H1 (cell line): Measurements from ENCODE around the gene FAR2. TPM values are rescaled to one million over a fixed set of nuclear protein-coding genes. Genes with fewer than 3 reads are reported as not detected.

Source experiments
- CTCF ChIA-PET: fragments of 300-600 bp; sonication (Branson Sonifier 250); formaldehyde crosslinking; loops from one replicate; lab custom pipeline; 2021; ENCODE audit not compliant: partially characterized antibody; lab: Charles Lee
- POLR2A ChIA-PET: fragments of 300-600 bp; sonication (Branson Sonifier 250); formaldehyde crosslinking; loops from one replicate; lab custom pipeline; 2021; ENCODE audit warnings: inconsistent platforms; ENCODE audit not compliant: partially characterized antibody; lab: Charles Lee
- DNase-seq, 2 experiments: peaks; one replicate each; pipeline versions ENCODE4 v3.0.0 to v3.0.0-alpha.2; 2010 to 2022; ENCODE audit warnings: low spot score in 2 of 2, low read depth in 1 of 2, mixed read lengths in 1 of 2
- FAIRE-seq: peaks from 2 replicates; lab custom pipeline; 2011; peaks lifted over from hg19 to GRCh38; lab: Jason Lieb, UNC
- H2AFZ ChIP-seq: 2 replicates; pipeline ENCODE4 v1.8.1; 2012; ENCODE audit warnings: low read length, inconsistent platforms
- H2AK5ac ChIP-seq: 2 replicates; pipeline ENCODE4 v1.6.1; 2013; ENCODE audit warnings: low read depth, low read length
- H2BK120ac ChIP-seq: replicated peaks from 2 replicates; pipeline ENCODE3; 2013; ENCODE audit warnings: low read depth, low read length, inconsistent platforms
- H2BK12ac ChIP-seq: 2 replicates; pipeline ENCODE4 v1.6.1; 2013; ENCODE audit warnings: low read depth, low read length
- H2BK15ac ChIP-seq: 2 replicates; pipeline ENCODE4 v1.6.1; 2013; ENCODE audit warnings: low read length
- H2BK20ac ChIP-seq: 2 replicates; pipeline ENCODE4 v1.6.1; 2013; ENCODE audit warnings: low read length
- H2BK5ac ChIP-seq: 2 replicates; pipeline ENCODE4 v1.6.1; 2013; ENCODE audit warnings: low read depth, low read length
- H3K14ac ChIP-seq: 2 replicates; pipeline ENCODE4 v1.6.1; 2013; ENCODE audit warnings: inconsistent platforms; ENCODE audit not compliant: insufficient read length
- H3K18ac ChIP-seq: 2 replicates; pipeline ENCODE4 v1.6.1; 2013; ENCODE audit warnings: low read length; ENCODE audit errors: extremely low read depth
- H3K23ac ChIP-seq: 2 replicates; pipeline ENCODE4 v1.6.1; 2013; ENCODE audit warnings: inconsistent platforms; ENCODE audit not compliant: insufficient read length
- H3K23me2 ChIP-seq: 2 replicates; pipeline ENCODE4 v1.6.1; 2013; ENCODE audit warnings: low read depth, low read length
- H3K27ac ChIP-seq: 2 replicates; pipeline ENCODE4 v1.6.1; 2011; ENCODE audit warnings: low read depth, low read length, inconsistent platforms
- H3K27me3 ChIP-seq, 4 experiments: replicated peaks in 1 of 4; 1 replicate in 1 of 4; 2 replicates in 3 of 4; pipeline versions ENCODE4 v1.6.1 to v1.8.1; 2011 to 2013; ENCODE audit warnings: low read length in 3 of 4, mild to moderate bottlenecking in 3 of 4, inconsistent platforms in 2 of 4, mixed read lengths in 2 of 4, moderate library complexity in 1 of 4; ENCODE audit not compliant: control insufficient read depth in 3 of 4, insufficient read depth in 3 of 4; ENCODE audit errors: extremely low read depth in 1 of 4
- H3K36me3 ChIP-seq, 4 experiments: 2 replicates each; pipeline versions ENCODE4 v1.6.1 to v1.8.1; 2011 to 2013; ENCODE audit warnings: mild to moderate bottlenecking in 4 of 4, low read length in 3 of 4, moderate library complexity in 2 of 4, control low read depth in 1 of 4, inconsistent platforms in 1 of 4; ENCODE audit not compliant: insufficient read depth in 4 of 4, control insufficient read depth in 2 of 4
- H3K4ac ChIP-seq: replicated peaks from 2 replicates; pipeline ENCODE3; 2013; ENCODE audit warnings: low read length, low read depth, mixed read lengths, inconsistent platforms; ENCODE audit not compliant: insufficient read length
- H3K4me1 ChIP-seq, 4 experiments: replicated peaks in 1 of 4; 1 replicate in 1 of 4; 2 replicates in 3 of 4; pipeline versions ENCODE4 v1.6.1 to v1.8.1; 2011 to 2013; ENCODE audit warnings: low read length in 3 of 4, inconsistent platforms in 2 of 4, mixed read lengths in 1 of 4; ENCODE audit not compliant: insufficient read depth in 4 of 4, control insufficient read depth in 3 of 4
- H3K4me2 ChIP-seq, 2 experiments: 2 replicates each; pipeline versions ENCODE4 v1.6.1 to v1.8.1; 2011 to 2013; ENCODE audit warnings: low read depth in 2 of 2, low read length in 2 of 2, control low read depth in 1 of 2, inconsistent platforms in 1 of 2, mild to moderate bottlenecking in 1 of 2; ENCODE audit not compliant: insufficient read depth in 1 of 2
- H3K4me3 ChIP-seq, 4 experiments: fragments of 200-600, 300-600 bp in 1 of 4; sonication (generic), shearing (Covaris generic), sonication (Bioruptor Twin) in 1 of 4; 2 replicates each; pipeline versions ENCODE4 v1.5.1 to v1.8.1; 2011 to 2016; ENCODE audit warnings: low read length in 4 of 4, low read depth in 3 of 4, control low read depth in 2 of 4, inconsistent platforms in 2 of 4, mild to moderate bottlenecking in 2 of 4, mixed read lengths in 1 of 4, moderate library complexity in 1 of 4; ENCODE audit not compliant: insufficient read depth in 2 of 4; ENCODE audit errors: extremely low read depth in 1 of 4
- H3K56ac ChIP-seq: replicated peaks from 2 replicates; pipeline ENCODE3; 2013; ENCODE audit warnings: low read depth, mild to moderate bottlenecking, mixed read lengths, low read length, inconsistent platforms; ENCODE audit not compliant: insufficient read length
- H3K79me1 ChIP-seq: 2 replicates; pipeline ENCODE4 v1.6.1; 2013; ENCODE audit warnings: low read depth, low read length, control low read depth
- H3K79me2 ChIP-seq, 2 experiments: 2 replicates each; pipeline versions ENCODE4 v1.6.1 to v1.8.1; 2012 to 2013; ENCODE audit warnings: low read length in 2 of 2, mild to moderate bottlenecking in 2 of 2, inconsistent platforms in 1 of 2; ENCODE audit not compliant: insufficient read depth in 2 of 2, control insufficient read depth in 1 of 2
- H3K9ac ChIP-seq, 4 experiments: replicated peaks in 1 of 4; 1 replicate in 1 of 4; 2 replicates in 3 of 4; pipeline versions ENCODE4 v1.6.1 to v1.8.1; 2011 to 2013; ENCODE audit warnings: low read depth in 3 of 4, low read length in 3 of 4, control low read depth in 2 of 4, mild to moderate bottlenecking in 2 of 4, moderate library complexity in 2 of 4, inconsistent platforms in 1 of 4; ENCODE audit errors: extremely low read depth in 1 of 4
- H3K9me3 ChIP-seq, 2 experiments: 2 replicates each; pipeline versions ENCODE4 v1.6.1 to v1.8.1; 2012 to 2013; ENCODE audit warnings: mild to moderate bottlenecking in 2 of 2, moderate library complexity in 2 of 2, control low read depth in 1 of 2, inconsistent platforms in 1 of 2, low read depth in 1 of 2, low read length in 1 of 2, mixed read lengths in 1 of 2; ENCODE audit not compliant: insufficient read depth in 2 of 2
- H4K20me1 ChIP-seq, 2 experiments: replicated peaks in 1 of 2; 2 replicates each; pipeline versions ENCODE3 to v1.8.1; 2011 to 2013; ENCODE audit warnings: inconsistent platforms in 2 of 2, low read length in 2 of 2, mild to moderate bottlenecking in 1 of 2; ENCODE audit not compliant: insufficient read depth in 2 of 2, control insufficient read depth in 1 of 2
- H4K5ac ChIP-seq: 2 replicates; pipeline ENCODE4 v1.6.1; 2013; ENCODE audit warnings: low read length, low read depth, mixed read lengths, inconsistent platforms; ENCODE audit not compliant: insufficient read length
- H4K8ac ChIP-seq: 2 replicates; pipeline ENCODE4 v1.8.0; 2013; ENCODE audit warnings: mild to moderate bottlenecking, moderate library complexity, low read length, inconsistent platforms; ENCODE audit not compliant: insufficient read depth; ENCODE audit errors: extremely low read depth
- H4K91ac ChIP-seq: replicated peaks from 2 replicates; pipeline ENCODE3; 2013; ENCODE audit warnings: low read length, mixed read lengths, inconsistent platforms; ENCODE audit not compliant: insufficient read length
- EP300 ChIP-seq, 2 experiments: IDR thresholded peaks; 1 replicate in 1 of 2; 2 replicates in 1 of 2; pipeline ENCODE4 v1.6.1; 2011 to 2012; ENCODE audit warnings: low read depth in 2 of 2, low read length in 2 of 2, mild to moderate bottlenecking in 2 of 2, borderline replicate concordance in 1 of 2, inconsistent platforms in 1 of 2, moderate library complexity in 1 of 2
- GABPA ChIP-seq: IDR thresholded peaks from 2 replicates; pipeline ENCODE4 v1.6.1; 2011; ENCODE audit warnings: mild to moderate bottlenecking, low read length, moderate library complexity, borderline replicate concordance; ENCODE audit not compliant: insufficient read depth
- HDAC6 ChIP-seq: IDR thresholded peaks from one replicate; pipeline ENCODE4 v1.7.1; 2012; ENCODE audit warnings: low read depth, mild to moderate bottlenecking, inconsistent platforms, low read length, moderate library complexity
- KDM5A ChIP-seq: fragments of 200-600 bp; IDR thresholded peaks from 2 replicates; pipeline ENCODE4 v1.7.1; 2012; ENCODE audit warnings: mild to moderate bottlenecking, low read length, inconsistent platforms, mixed read lengths
- POLR2A ChIP-seq, 2 experiments: IDR thresholded peaks; 1 replicate in 1 of 2; 2 replicates in 1 of 2; pipeline ENCODE4 v1.6.1; 2011; ENCODE audit warnings: low read depth in 2 of 2, low read length in 2 of 2, mild to moderate bottlenecking in 2 of 2; ENCODE audit errors: control extremely low read depth in 1 of 2
- POLR2AphosphoS5 ChIP-seq: IDR thresholded peaks from 2 replicates; pipeline ENCODE4 v1.6.1; 2011; ENCODE audit warnings: low read depth, low read length
- RAD21 ChIP-seq, 2 experiments: IDR thresholded peaks in 1 of 2; conservative IDR thresholded peaks in 1 of 2; 2 replicates each; pipeline ENCODE4 v1.6.1; 2011; ENCODE audit warnings: low read depth in 2 of 2, low read length in 2 of 2, improper control_type of control experiment in 1 of 2, inconsistent platforms in 1 of 2, mild to moderate bottlenecking in 1 of 2, moderate library complexity in 1 of 2
- RNF2 ChIP-seq: fragments of 200-900, 300-1000 bp; sonication (generic); IDR thresholded peaks from 2 replicates; pipeline ENCODE4 v1.7.1; 2016; ENCODE audit warnings: borderline replicate concordance, low read depth, mild to moderate bottlenecking, antibody characterized with exemption, low read length; ENCODE audit not compliant: poor library complexity, severe bottlenecking; ENCODE audit errors: missing control alignments
- SIN3A ChIP-seq, 2 experiments: IDR thresholded peaks in 1 of 2; conservative IDR thresholded peaks in 1 of 2; 2 replicates each; pipeline ENCODE4 v1.6.1; 2011 to 2012; ENCODE audit warnings: low read length in 2 of 2, improper control_type of control experiment in 1 of 2, low read depth in 1 of 2, mild to moderate bottlenecking in 1 of 2
- SIX5 ChIP-seq: IDR thresholded peaks from 2 replicates; pipeline ENCODE4 v1.6.1; 2011; ENCODE audit warnings: mild to moderate bottlenecking, low read depth, low read length
- SP2 ChIP-seq: IDR thresholded peaks from 2 replicates; pipeline ENCODE4 v1.6.1; 2012; ENCODE audit warnings: mild to moderate bottlenecking, low read length, inconsistent platforms
- TBP ChIP-seq: IDR thresholded peaks from 2 replicates; pipeline ENCODE4 v1.6.1; 2011; ENCODE audit warnings: low read depth, low read length, improper control_type of control experiment
- WGBS, 2 experiments: shearing (Covaris generic) in 1 of 2; methylation state at CpG; one replicate each; pipeline versions ENCODE4 v1.1.6 to v1.1.7; 2013 to 2015; ENCODE audit warnings: low lambda C conversion rate in 2 of 2, mixed read lengths in 2 of 2, inconsistent platforms in 1 of 2, low coverage in 1 of 2, missing lambda C conversion rate in 1 of 2; ENCODE audit not compliant: insufficient replicate concordance in 2 of 2, insufficient coverage in 1 of 2, insufficient read length in 1 of 2; ENCODE audit errors: extremely low coverage in 1 of 2, missing lambda C conversion rate in 1 of 2; 5-methylcytosine and 5-hydroxymethylcytosine counted together
- polyA plus RNA-seq, 7 experiments: library from polyadenylated mRNA; depleted of rRNA in 3 of 7; stranded (reverse) in 5 of 7; unstranded in 2 of 7; fragments of >200 nt in 5 of 7; fragments of 200-250 nt in 2 of 7; gene quantifications; 1 replicate in 5 of 7; 2 replicates in 1 of 7; 4 replicates in 1 of 7; pipeline versions ENCODE4 v1.2.1 to v1.2.3, GENCODE V29; 2011 to 2013; ENCODE audit warnings: missing spikeins in 2 of 7, mixed read lengths in 2 of 7
- total RNA-seq: library from RNA; stranded (reverse); fragmentation: NEBNext Ultra II Directional; extraction: Animal tissue kit (Norgen Biotek cat#: 25700); gene quantifications from 2 replicates; pipeline ENCODE4 v1.2.1, GENCODE V29; 2021

The FAR2 gene
- total and polyA plus RNA-seq, 2 of the 8 experiments (the other 6 are each of a cell fraction or from before 2014, with no cell fraction given), result 24.0 to 24.1 TPM

DNA sequence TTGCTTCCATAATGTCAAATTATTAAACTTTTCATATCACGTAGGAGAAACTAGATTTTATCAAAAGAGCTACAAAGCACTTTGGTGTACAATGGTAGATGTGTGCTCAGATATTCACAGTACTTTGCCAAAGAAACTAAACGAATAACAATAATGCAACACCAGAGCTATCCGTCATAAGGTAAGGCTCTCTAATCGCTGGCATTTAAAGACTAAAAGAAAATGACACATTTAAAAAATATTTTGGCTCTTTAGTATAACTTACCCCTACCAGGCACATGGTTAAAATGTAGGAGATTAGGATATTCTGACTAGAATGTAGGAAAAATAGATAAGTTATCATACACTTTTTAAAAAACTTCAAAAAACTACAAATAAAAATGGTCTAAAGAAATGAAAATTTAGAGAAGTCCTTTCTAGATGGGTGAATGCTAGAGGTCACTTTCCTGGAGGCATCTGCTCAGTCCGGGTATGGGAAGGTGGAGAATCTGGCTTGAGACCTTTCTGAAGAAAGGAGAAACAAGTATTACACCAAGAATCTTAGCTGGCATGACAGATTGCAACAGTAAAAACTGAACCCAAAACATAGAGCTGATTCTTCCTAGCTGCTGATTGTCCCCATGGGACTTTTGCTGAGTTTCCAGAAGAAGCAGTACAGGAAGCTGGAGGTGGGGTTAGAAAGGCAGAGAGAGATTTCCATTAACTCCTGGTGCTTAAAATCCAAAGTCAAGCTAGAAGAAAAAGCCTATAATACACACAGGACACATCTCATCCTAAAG lies 67.9 kb downstream of the FAR2 start:
- H4K5ac ChIP-seq, result no peak overlapping the region
- 86% methylated on average over 5 of the region's 5 CpGs; no CpG with 5 or more reads in 1 of the 2 experiments for WGBS, 2 experiments
- H4K8ac ChIP-seq, result no peak overlapping the region
- H3K27me3 ChIP-seq, result no peaks in the 10 kb centered on the region
- H2BK15ac ChIP-seq, result no peak overlapping the region
- no peak overlapping the region for H2AK5ac ChIP-seq
- no peak overlapping the region for H2BK5ac ChIP-seq
- H2BK12ac ChIP-seq, result no peak overlapping the region
- H4K20me1 ChIP-seq, result no peaks in the 10 kb centered on the region
- H3K79me2 ChIP-seq, result no peaks in the 10 kb centered on the region
- H3K4me3 ChIP-seq, result no peak overlapping the region
- no peak overlapping the region for H2BK120ac ChIP-seq
- H3K14ac ChIP-seq, result no peak overlapping the region
- no peak overlapping the region for H3K18ac ChIP-seq
- H3K23me2 ChIP-seq, result no peaks in the 10 kb centered on the region
- ChIA-PET CTCF (no interaction called here), POLR2A (interaction anchor here (1.3 kb wide), 1 partner anchor 16 kb away, joined by 3 read pairs; no protein-coding TSS in a partner anchor)
- no peak overlapping the region for H3K27ac ChIP-seq
- no peak overlapping the region for H3K4me2 ChIP-seq
- no peaks in the 10 kb centered on the region for H3K36me3 ChIP-seq
- H3K9ac ChIP-seq, result peak overlapping the region in 1 of 4 experiments; percentile 34; a peak in 1 of 7 replicates
- DNase-seq (no peak), FAIRE-seq (no peak)
- no peak overlapping the region for H3K23ac ChIP-seq
- no peak overlapping the region for H3K56ac ChIP-seq
- no peak overlapping the region for H3K4ac ChIP-seq
- no peaks in the 10 kb centered on the region for H3K79me1 ChIP-seq
- no peaks in the 10 kb centered on the region for H3K9me3 ChIP-seq
- no peaks in the 10 kb centered on the region for H3K4me1 ChIP-seq
- H2AFZ ChIP-seq, result no peak overlapping the region
- no peak overlapping the region for H4K91ac ChIP-seq
- no peak overlapping the region for H2BK20ac ChIP-seq
- no peak for TF ChIP-seq SP2
- TF ChIP-seq RNF2, result no peak
- no peak for TF ChIP-seq SIN3A (conservative IDR thresholded peaks at IDR 0.05 in 1 of 2, IDR thresholded peaks at IDR 0.05 in 1 of 2; ENCODE audit: low read depth in 1 of 2, low read length in 2 of 2)
- TF ChIP-seq POLR2A (IDR thresholded peaks at IDR 0.05; ENCODE audit: control extremely low read depth in 1 of 2, low read depth in 2 of 2, low read length in 2 of 2), result no peak
- TF ChIP-seq TBP, result no peak
- no peak for TF ChIP-seq EP300 (IDR thresholded peaks at IDR 0.05; ENCODE audit: borderline replicate concordance in 1 of 2, low read depth in 2 of 2, low read length in 2 of 2)
- no peak for TF ChIP-seq KDM5A
- TF ChIP-seq POLR2AphosphoS5, result no peak
- TF ChIP-seq SIX5, result no peak
- TF ChIP-seq GABPA, result no peak
- no peak for TF ChIP-seq HDAC6
- no peak for TF ChIP-seq RAD21 (IDR thresholded peaks at IDR 0.05 in 1 of 2, conservative IDR thresholded peaks at IDR 0.05 in 1 of 2; ENCODE audit: low read depth in 2 of 2, low read length in 2 of 2)
